ENCODE results near the gene SLC15A4. TPM values are rescaled to one million over a fixed set of nuclear protein-coding genes. Genes with fewer than 3 reads are reported as not detected.
A peak's percentile ranks its signal among the peaks of the same experiment; 100 is the strongest.

Gene SLC15A4
- total and polyA plus RNA-seq, 9 of the 15 experiments (the other 6 are each of a cell fraction or from before 2014, with no cell fraction given) = 5.5 to 20.8 (median 10.1) TPM

DNA sequence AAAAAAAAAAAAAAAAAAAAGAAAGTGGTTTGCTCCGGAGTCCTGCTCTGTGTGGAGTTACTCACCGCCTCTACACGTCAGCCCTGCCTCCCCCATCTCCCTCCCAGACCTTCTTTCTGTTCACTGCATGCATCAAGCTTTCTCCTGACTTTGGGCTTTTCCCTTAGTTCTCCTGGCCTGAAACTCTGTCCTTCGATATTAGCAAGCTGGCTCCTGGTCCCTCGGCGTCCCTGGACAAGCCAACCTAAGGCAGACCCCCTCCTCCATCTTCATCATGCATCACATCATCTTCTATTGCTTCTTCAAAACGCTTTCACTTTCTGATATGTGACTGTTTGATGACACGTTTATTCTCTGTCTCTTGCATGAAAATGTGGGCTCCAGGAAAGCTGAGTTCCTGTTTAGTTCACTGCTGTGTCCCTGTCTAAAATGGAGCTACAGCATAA lies 40.6 kb downstream of the SLC15A4 start:
- in situ Hi-C loops (cut with MboI) = loop anchor here (25.0 kb wide), 1 partner anchor 1129 kb away; the partner anchor contains the start of gene TMEM132D

DNA sequence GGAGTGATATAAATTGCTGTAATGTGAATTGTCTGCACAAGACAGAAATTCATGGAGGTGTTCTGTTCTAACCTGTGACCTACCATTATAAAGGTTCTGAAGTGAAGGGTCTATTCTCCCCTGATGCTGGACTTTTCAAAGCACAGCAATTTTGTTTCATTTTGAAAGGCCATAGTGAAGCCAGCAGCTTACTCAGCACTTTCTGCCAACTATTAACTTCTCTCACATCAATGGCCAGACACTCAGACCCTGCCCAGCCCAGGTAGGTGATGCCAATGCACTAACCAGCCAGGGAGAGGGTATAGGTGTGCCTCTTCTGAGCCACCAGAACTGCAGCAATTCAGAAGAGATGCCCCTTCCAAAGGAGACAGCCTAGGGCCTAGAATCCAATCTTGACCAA lies 43.9 kb downstream of the SLC15A4 start:
- in situ Hi-C loops (cut with MboI) = loop anchor here (25.0 kb wide), 1 partner anchor 1132 kb away; the partner anchor contains the start of gene TMEM132D
- no peaks in the 10 kb centered on the region for H3K4me1 ChIP-seq (replicated peaks in 1 of 2; ENCODE audit: control insufficient read depth in 2 of 2, insufficient read depth in 2 of 2, low read length in 2 of 2)
- CTCF ChIA-PET (ENCODE audit: low intra/inter-chr PET ratio) = no interaction called here
- no peak for ATAC-seq
- H3K36me3 ChIP-seq (ENCODE audit: control insufficient read depth, insufficient read depth, low read length) = no peaks in the 10 kb centered on the region
- intact Hi-C loops (cut with micrococcal nuclease) = no loop called here
- BruUV-seq (replicated peaks) = no TSS peak
- no peak overlapping the region for H3K27ac ChIP-seq (ENCODE audit: extremely low read depth, low read depth, low read length)
- peaks cover 5% of the 10 kb centered on the region; the same call in 1 of the 2 replicates for H4K20me1 ChIP-seq (replicated peaks; ENCODE audit: control insufficient read depth, insufficient read depth, low read length)
- no peak overlapping the region for H3K4me3 ChIP-seq
- H3K9me3 ChIP-seq (replicated peaks; ENCODE audit: control insufficient read depth, insufficient read depth, low read depth, low read length) = no peaks in the 10 kb centered on the region
- H3K9ac ChIP-seq (ENCODE audit: insufficient read depth in 1 of 2, low read depth in 2 of 2, low read length in 2 of 2) = no peak overlapping the region
- no peaks in the 10 kb centered on the region for H3K9me1 ChIP-seq (ENCODE audit: control insufficient read depth, insufficient read depth, low read length)
- H3K4me2 ChIP-seq (ENCODE audit: insufficient read depth, low read length) = no peak overlapping the region
- no peak overlapping the region for H2AFZ ChIP-seq (ENCODE audit: low read depth, low read length)
- no peak for FAIRE-seq
- no peak for TF ChIP-seq CBFA2T3 (IDR thresholded peaks at IDR 0.05)
- peak; percentile 33; the same call in 1 of the 2 replicates for TF ChIP-seq C11orf30 (IDR thresholded peaks at IDR 0.05; ENCODE audit: low read depth)
- TF ChIP-seq, protein P1, sequence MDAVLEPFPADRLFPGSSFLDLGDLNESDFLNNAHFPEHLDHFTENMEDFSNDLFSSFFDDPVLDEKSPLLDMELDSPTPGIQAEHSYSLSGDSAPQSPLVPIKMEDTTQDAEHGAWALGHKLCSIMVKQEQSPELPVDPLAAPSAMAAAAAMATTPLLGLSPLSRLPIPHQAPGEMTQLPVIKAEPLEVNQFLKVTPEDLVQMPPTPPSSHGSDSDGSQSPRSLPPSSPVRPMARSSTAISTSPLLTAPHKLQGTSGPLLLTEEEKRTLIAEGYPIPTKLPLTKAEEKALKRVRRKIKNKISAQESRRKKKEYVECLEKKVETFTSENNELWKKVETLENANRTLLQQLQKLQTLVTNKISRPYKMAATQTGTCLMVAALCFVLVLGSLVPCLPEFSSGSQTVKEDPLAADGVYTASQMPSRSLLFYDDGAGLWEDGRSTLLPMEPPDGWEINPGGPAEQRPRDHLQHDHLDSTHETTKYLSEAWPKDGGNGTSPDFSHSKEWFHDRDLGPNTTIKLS (IDR thresholded peaks at IDR 0.05; ENCODE audit: borderline replicate concordance, low read depth) = no peak
- peak; percentile 64 for TF ChIP-seq ZNF316 (IDR thresholded peaks at IDR 0.05)
- no peak for TF ChIP-seq NBN (IDR thresholded peaks at IDR 0.05; ENCODE audit: low read depth)
- peak; percentile 10; the same call in 1 of the 2 replicates for TF ChIP-seq MAFF (IDR thresholded peaks at IDR 0.05; ENCODE audit: low read length)
- no peak for TF ChIP-seq ZNF778 (CRISPR knock-in tag; IDR thresholded peaks at IDR 0.05)
- TF ChIP-seq MAFG (tag; conservative IDR thresholded peaks at IDR 0.05) = peak; percentile 54
- H3K79me2 ChIP-seq (ENCODE audit: control insufficient read depth, insufficient read depth, low read length) = no peaks in the 10 kb centered on the region
- peaks cover 6 to 36% of the 10 kb centered on the region in 2 experiments; a peak in 4 of 5 replicates for H3K27me3 ChIP-seq (ENCODE audit: control insufficient read depth in 2 of 2, insufficient read depth in 2 of 2, low read length in 2 of 2)
- POLR2A ChIA-PET = no interaction called here
- no peak for DNase-seq (ENCODE audit: extremely low read depth in 1 of 4, low spot score in 3 of 4)

More for the DNA sequence above, 40.6 kb downstream of the SLC15A4 start:
- no peaks in the 10 kb centered on the region for H3K79me2 ChIP-seq (ENCODE audit: control insufficient read depth, insufficient read depth, low read length)
- 1% methylated on average over 7 of the region's 8 CpGs for WGBS (ENCODE audit: insufficient coverage, low coverage, missing lambda C conversion rate)
- H2AFZ ChIP-seq (ENCODE audit: low read depth, low read length) = no peak overlapping the region
- no peaks in the 10 kb centered on the region for H3K4me1 ChIP-seq (replicated peaks in 1 of 2; ENCODE audit: control insufficient read depth in 2 of 2, insufficient read depth in 2 of 2, low read length in 2 of 2)
- CTCF ChIA-PET (ENCODE audit: low intra/inter-chr PET ratio) = no interaction called here
- H3K27ac ChIP-seq (ENCODE audit: extremely low read depth, low read depth, low read length) = no peak overlapping the region
- no TSS peak for BruUV-seq (replicated peaks)
- TF ChIP-seq JUND (IDR thresholded peaks at IDR 0.05; ENCODE audit: borderline replicate concordance, low read depth, low read length) (no peak), JUND (tag; IDR thresholded peaks at IDR 0.05; ENCODE audit: borderline replicate concordance, low read depth, low read length) (no peak), NCOA6 (IDR thresholded peaks at IDR 0.05) (no peak), ZNF384 (IDR thresholded peaks at IDR 0.05; ENCODE audit: low read depth, low read length) (peak; percentile 75), NR2C1 (IDR thresholded peaks at IDR 0.05) (no peak), NR2C1 (tag; IDR thresholded peaks at IDR 0.05) (no peak), IRF2 (CRISPR knock-in tag; IDR thresholded peaks at IDR 0.05) (no peak), CREM (IDR thresholded peaks at IDR 0.05; ENCODE audit: low read depth) (0 out of 2 replicates have a peak, but pooled peaks have one; percentile 9)
- H3K9me3 ChIP-seq (replicated peaks; ENCODE audit: control insufficient read depth, insufficient read depth, low read depth, low read length) = no peaks in the 10 kb centered on the region
- no peak overlapping the region for H3K4me3 ChIP-seq
- no peaks in the 10 kb centered on the region for H3K9me1 ChIP-seq (ENCODE audit: control insufficient read depth, insufficient read depth, low read length)
- H3K4me2 ChIP-seq (ENCODE audit: insufficient read depth, low read length) = no peak overlapping the region
- POLR2A ChIA-PET = interaction anchor here (0.8 kb wide), 1 partner anchor 397 kb away, joined by 4 read pairs; no protein-coding TSS in a partner anchor
- H3K9ac ChIP-seq (ENCODE audit: insufficient read depth in 1 of 2, low read depth in 2 of 2, low read length in 2 of 2) = no peak overlapping the region
- DNase-seq (ENCODE audit: extremely low read depth in 1 of 4, low spot score in 3 of 4) (no peak), ATAC-seq (peak; percentile 48), FAIRE-seq (no peak)
- H4K20me1 ChIP-seq (replicated peaks; ENCODE audit: control insufficient read depth, insufficient read depth, low read length) = peaks cover 11% of the 10 kb centered on the region; the same call in 1 of the 2 replicates
- no peaks in the 10 kb centered on the region for H3K36me3 ChIP-seq (ENCODE audit: control insufficient read depth, insufficient read depth, low read length)
- peaks cover 16 to 55% of the 10 kb centered on the region in 2 experiments; a peak in 4 of 5 replicates for H3K27me3 ChIP-seq (ENCODE audit: control insufficient read depth in 2 of 2, insufficient read depth in 2 of 2, low read length in 2 of 2)
- intact Hi-C loops (cut with micrococcal nuclease) = loop anchor here (2.0 kb wide), 1 partner anchor 1128 kb away; no protein-coding TSS in a partner anchor
